ENCODE measurements around the gene LDLRAP1.

- TF ChIP-seq TAF1 (IDR thresholded peaks at IDR 0.05; ENCODE audit: low read depth, low read length) (no peak), POLR2A (IDR thresholded peaks at IDR 0.05; ENCODE audit: low read depth, low read length) (no peak), POLR2AphosphoS5 (IDR thresholded peaks at IDR 0.05; ENCODE audit: low read depth, low read length) (no peak)
Measured at GRCh38 chr1:25544243-25544764, 898 bp downstream of the LDLRAP1 start.

Measured in GM12891 (cell line).